IPS DF 6.9 (cell line): Measurements from ENCODE around the gene DTNB.
"Not testable (repeated sequence)": the region's sequence is repeated elsewhere in the genome, so short reads cannot be mapped to it uniquely, and the experiment has no call there.

ENCODE experiments used
- DNase-seq: peaks from one replicate; pipeline ENCODE4 v3.0.0-alpha.2; 2013; ENCODE audit warnings: low read depth, low spot score
- H3K27ac ChIP-seq: one replicate; pipeline ENCODE4 v1.5.1; 2013; ENCODE audit warnings: low read length, control low read depth
- H3K27me3 ChIP-seq: 2 replicates; pipeline ENCODE4 v1.6.1; 2013; ENCODE audit warnings: mild to moderate bottlenecking, low read length; ENCODE audit not compliant: control insufficient read depth, insufficient read depth
- H3K36me3 ChIP-seq: 2 replicates; pipeline ENCODE4 v1.6.1; 2013; ENCODE audit warnings: low read length; ENCODE audit not compliant: control insufficient read depth, insufficient read depth
- H3K4me1 ChIP-seq: 2 replicates; pipeline ENCODE4 v1.6.1; 2013; ENCODE audit warnings: low read length; ENCODE audit not compliant: control insufficient read depth, insufficient read depth
- H3K4me3 ChIP-seq: 2 replicates; pipeline ENCODE4 v1.5.1; 2013; ENCODE audit warnings: mild to moderate bottlenecking, low read length
- H3K9me3 ChIP-seq: 2 replicates; pipeline ENCODE4 v1.6.1; 2013; ENCODE audit warnings: low read length, inconsistent platforms; ENCODE audit not compliant: control insufficient read depth, insufficient read depth
- WGBS: extraction: QIAGEN DNeasy Blood & Tissue Kit; methylation state at CpG from one replicate; pipeline ENCODE4 v1.1.7; 2013; ENCODE audit warnings: mixed read lengths, missing lambda C conversion rate; ENCODE audit not compliant: insufficient read length, insufficient coverage; 5-methylcytosine and 5-hydroxymethylcytosine counted together

DTNB gene

DNA sequence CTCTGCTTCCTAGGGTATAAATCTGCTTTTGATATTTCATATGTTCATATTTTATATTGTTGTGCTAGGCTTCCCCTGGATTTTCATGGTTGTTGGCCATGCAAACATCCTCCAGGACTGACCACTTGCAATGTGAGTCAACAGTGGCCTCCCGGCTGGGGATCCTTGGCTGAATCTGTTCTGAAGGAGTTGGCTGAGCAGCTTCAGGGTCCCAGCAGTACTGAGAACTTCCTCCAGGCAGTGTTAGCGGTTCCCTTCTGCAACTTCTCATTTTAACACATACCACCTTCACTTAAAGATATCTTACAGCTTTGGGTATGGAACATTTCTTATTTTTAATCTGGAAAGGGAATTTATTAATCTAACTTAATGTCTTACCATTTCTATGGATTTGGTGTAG, 122.1 kb downstream of the DTNB start:
- no peaks in the 10 kb centered on the region for H3K4me1 ChIP-seq
- DNase-seq, result no peak
- no peak overlapping the region for H3K27ac ChIP-seq
- no peaks in the 10 kb centered on the region for H3K36me3 ChIP-seq
- no CpG with 5 or more reads among the region's 2 CpGs for WGBS
- H3K27me3 ChIP-seq, result no peaks in the 10 kb centered on the region
- H3K9me3 ChIP-seq, result no peaks in the 10 kb centered on the region
- H3K4me3 ChIP-seq, result no peak overlapping the region

DNA sequence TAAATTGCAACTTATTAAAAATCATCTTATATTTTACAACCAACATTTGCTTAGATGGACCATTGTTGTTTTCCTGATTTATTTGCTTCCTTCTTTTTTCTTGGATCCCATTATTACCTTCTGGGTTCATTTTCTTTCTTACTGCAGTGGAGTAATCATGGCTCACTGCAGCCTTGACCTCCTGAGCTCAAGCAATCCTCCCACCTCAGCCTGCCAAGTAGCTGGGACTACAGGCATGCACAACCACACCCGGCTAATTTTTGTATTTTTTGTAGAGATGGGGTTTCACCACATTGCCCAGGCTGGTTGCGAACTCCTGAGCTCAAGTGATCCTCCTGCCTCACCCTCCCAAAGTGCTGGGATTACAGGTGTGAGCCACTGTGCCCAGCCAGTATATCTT, 123.8 kb downstream of the DTNB start:
- H3K36me3 ChIP-seq, H3K4me3 ChIP-seq, DNase-seq, H3K27ac ChIP-seq, H3K27me3 ChIP-seq, H3K4me1 ChIP-seq, H3K9me3 ChIP-seq: not testable (repeated sequence)
- no CpG with 5 or more reads among the region's 2 CpGs for WGBS

- WGBS, result no CpG with 5 or more reads among the region's 2 CpGs
- H3K9me3 ChIP-seq, result no peaks in the 10 kb centered on the region
- H3K27me3 ChIP-seq, result no peaks in the 10 kb centered on the region
- no peaks in the 10 kb centered on the region for H3K36me3 ChIP-seq
- H3K27ac ChIP-seq, result no peak overlapping the region
- DNase-seq, result no peak
- no peak overlapping the region for H3K4me3 ChIP-seq
- H3K4me1 ChIP-seq, result no peaks in the 10 kb centered on the region
Observed at GRCh38 chr2:25548601-25549000, 124.8 kb downstream of the DTNB start.

DNA sequence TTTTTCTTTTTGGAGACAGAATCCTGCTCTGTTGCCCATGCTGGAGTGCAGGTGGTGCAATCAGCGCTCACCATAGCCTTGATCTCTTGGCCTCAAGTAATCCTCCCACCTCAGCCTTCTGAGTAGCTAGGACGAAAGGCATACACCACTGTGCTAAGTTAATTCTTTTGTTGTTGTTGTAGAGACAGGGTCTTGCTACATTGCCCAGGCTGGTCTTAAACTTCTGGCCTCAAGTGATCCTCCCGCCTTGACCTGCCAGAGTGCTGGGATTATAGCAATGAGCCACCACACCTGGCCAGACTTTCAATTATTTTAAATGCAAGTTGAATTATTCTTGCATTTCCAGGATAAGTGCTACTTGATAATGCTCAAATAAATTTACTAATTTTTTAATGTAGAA, 126.5 kb downstream of the DTNB start:
- WGBS, result no CpG with 5 or more reads among the region's 3 CpGs
- Histone ChIP-seq H3K4me3 (no peak overlapping the region), H3K9me3 (no peaks in the 10 kb centered on the region), H3K27ac (no peak overlapping the region), H3K27me3 (no peaks in the 10 kb centered on the region), H3K36me3 (no peaks in the 10 kb centered on the region), H3K4me1 (no peaks in the 10 kb centered on the region)
- DNase-seq, result no peak

DNA sequence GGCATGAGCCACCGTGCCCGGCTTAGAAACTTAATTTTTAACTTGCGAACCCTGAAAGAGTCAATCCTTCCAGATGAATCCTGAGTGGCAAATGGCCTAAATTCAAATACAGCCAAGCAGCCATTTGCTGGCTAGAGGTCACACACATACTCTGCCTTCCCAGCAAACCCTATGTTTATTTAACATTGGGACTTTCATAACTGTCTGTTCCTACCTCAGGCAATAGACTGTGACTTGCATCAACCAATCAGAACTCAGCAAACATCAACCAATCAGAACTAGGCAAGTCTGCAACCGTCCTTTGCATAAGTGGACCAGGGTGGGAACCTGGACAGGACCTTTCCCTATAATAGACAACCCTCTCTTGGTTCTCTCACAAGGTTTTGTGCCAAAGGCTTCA, 127.5 kb downstream of the DTNB start:
- WGBS, result no CpG with 5 or more reads among the region's 4 CpGs
- no peak overlapping the region for H3K27ac ChIP-seq

DNA sequence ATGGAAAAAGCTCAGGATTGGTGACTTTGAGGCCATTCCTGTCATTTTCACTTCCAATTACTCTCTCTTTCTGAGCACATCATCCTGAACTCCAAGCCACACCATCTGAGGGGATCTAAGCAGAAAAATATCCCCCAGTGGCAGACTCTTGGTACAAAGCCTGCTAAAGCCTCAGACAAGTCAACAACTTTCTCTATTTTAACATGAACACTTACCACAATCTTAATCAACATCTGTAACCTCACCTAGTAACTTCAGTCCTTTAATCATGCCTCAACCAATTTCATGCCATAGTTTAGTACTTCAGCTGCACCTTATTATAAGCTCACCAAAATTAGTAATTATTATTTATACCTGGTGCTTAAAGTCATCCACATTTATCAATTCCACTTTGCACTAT, 128.9 kb downstream of the DTNB start:
- Histone ChIP-seq H3K27ac (no peak overlapping the region), H3K27me3 (no peaks in the 10 kb centered on the region), H3K9me3 (no peaks in the 10 kb centered on the region), H3K36me3 (no peaks in the 10 kb centered on the region), H3K4me1 (no peaks in the 10 kb centered on the region), H3K4me3 (no peak overlapping the region)
- DNase-seq, result no peak

More for the DNA sequence above, 127.5 kb downstream of the DTNB start:
- Histone ChIP-seq H3K27me3 (no peaks in the 10 kb centered on the region), H3K4me1 (no peaks in the 10 kb centered on the region), H3K36me3 (no peaks in the 10 kb centered on the region), H3K4me3 (no peak overlapping the region), H3K9me3 (no peaks in the 10 kb centered on the region)
- no peak for DNase-seq

DNA sequence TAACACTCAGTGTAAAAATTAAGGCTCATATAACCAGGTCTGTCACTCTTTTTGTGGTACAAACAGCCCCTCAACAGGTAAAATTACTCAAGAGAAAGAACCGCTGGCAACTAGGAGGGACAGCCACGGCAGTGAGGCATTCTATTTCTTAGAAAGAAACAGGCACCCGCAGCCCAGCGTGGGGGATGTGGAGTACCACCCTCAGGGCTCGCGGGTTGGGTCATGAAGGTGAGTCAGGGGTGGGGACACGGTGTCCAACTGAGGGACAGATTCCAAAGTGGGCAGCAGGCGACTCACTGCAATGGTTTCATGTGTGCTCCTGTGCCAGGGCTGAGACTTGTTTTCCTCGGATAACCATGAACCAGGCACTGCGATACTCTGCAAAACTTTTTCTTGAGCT, 129.4 kb downstream of the DTNB start:
- Histone ChIP-seq H3K36me3 (no peaks in the 10 kb centered on the region), H3K9me3 (no peaks in the 10 kb centered on the region), H3K4me3 (no peak overlapping the region), H3K27me3 (no peaks in the 10 kb centered on the region), H3K27ac (no peak overlapping the region), H3K4me1 (no peaks in the 10 kb centered on the region)
- no CpG with 5 or more reads among the region's 10 CpGs for WGBS
- no peak for DNase-seq

- no peak overlapping the region for H3K27ac ChIP-seq
- no peaks in the 10 kb centered on the region for H3K36me3 ChIP-seq
- DNase-seq, result no peak
- H3K4me1 ChIP-seq, result no peaks in the 10 kb centered on the region
- H3K4me3 ChIP-seq, result no peak overlapping the region
- no peaks in the 10 kb centered on the region for H3K9me3 ChIP-seq
- no CpG with 5 or more reads among the region's 10 CpGs for WGBS
- H3K27me3 ChIP-seq, result no peaks in the 10 kb centered on the region
Observed at GRCh38 chr2:25541378-25541777, 132.0 kb downstream of the DTNB start.

GRCh38 chr2:25539136-25539535, 134.2 kb downstream of the DTNB start:
- no peaks in the 10 kb centered on the region for H3K9me3 ChIP-seq
- WGBS, result no CpG with 5 or more reads among the region's 3 CpGs
- H3K4me1 ChIP-seq, result no peaks in the 10 kb centered on the region
- DNase-seq, result no peak
- no peaks in the 10 kb centered on the region for H3K36me3 ChIP-seq
- no peak overlapping the region for H3K27ac ChIP-seq
- H3K27me3 ChIP-seq, result no peaks in the 10 kb centered on the region
- H3K4me3 ChIP-seq, result no peak overlapping the region

DNA sequence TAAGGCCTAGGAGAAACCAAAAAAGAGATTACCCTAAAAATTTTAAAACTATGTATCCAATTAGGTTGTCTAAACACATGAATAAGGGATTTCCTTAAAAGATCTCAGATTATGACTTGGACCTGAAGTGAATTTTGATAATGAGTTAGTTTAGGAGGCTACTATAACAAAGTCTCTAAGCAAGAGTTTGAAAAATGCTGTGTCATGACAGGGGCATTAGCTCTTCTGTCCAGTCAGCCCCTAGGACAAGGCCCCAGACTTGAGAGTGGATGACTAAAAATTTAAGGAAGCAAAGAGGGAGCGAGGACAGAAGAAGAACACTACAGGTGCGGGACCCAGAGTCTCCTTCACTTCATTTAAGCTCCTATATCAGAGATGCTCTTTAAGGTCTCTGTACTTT, 135.9 kb downstream of the DTNB start:
- Histone ChIP-seq H3K9me3 (no peaks in the 10 kb centered on the region), H3K27ac (no peak overlapping the region), H3K4me1 (no peaks in the 10 kb centered on the region), H3K36me3 (no peaks in the 10 kb centered on the region), H3K4me3 (no peak overlapping the region), H3K27me3 (no peaks in the 10 kb centered on the region)
- DNase-seq, result no peak
- WGBS, result no CpG with 5 or more reads among the region's 2 CpGs

- H3K9me3 ChIP-seq, H3K27me3 ChIP-seq, DNase-seq, H3K4me3 ChIP-seq, H3K4me1 ChIP-seq, H3K27ac ChIP-seq, H3K36me3 ChIP-seq: not testable (repeated sequence)
- WGBS, result no CpG with 5 or more reads among the region's 52 CpGs
Observed at GRCh38 chr2:25535411-25536289, 137.7 kb downstream of the DTNB start.
